GM18909 (cell line): ENCODE data around the gene NELFB.
"Not testable (repeated sequence)": the region's sequence is repeated elsewhere in the genome, so short reads cannot be mapped to it uniquely, and the experiment has no call there.

Source experiments
- ATAC-seq: cut with Tn5 transposase; IDR thresholded peaks from one replicate; pipeline ENCODE4 v1.9.1; 2021; ENCODE audit warnings: mild to moderate bottlenecking; ENCODE audit not compliant: unreplicated experiment, poor library complexity

NELFB gene

GRCh38 chr9:137245450-137246421 lies 9.4 kb upstream of the NELFB start:
- no peak for ATAC-seq

GRCh38 chr9:137247135-137247915 lies 7.8 kb upstream of the NELFB start:
- ATAC-seq, result no peak

DNA sequence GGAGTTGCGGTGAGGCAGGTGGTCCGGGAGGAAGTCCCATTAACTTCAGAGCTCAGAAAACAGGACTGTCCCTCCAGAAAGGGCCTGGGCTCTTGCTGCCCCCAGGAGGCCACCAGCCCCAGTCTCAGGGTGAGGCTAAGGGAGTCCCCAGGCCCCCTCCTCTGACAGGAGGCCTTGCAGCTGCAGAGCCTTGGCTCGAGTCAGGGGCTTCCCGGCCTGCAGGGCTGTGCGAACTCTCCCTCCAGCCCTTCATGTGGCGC lies 7.3 kb upstream of the NELFB start:
- ATAC-seq, result no peak

GRCh38 chr9:137250329-137251193 lies 4.6 kb upstream of the NELFB start:
- no peak for ATAC-seq

DNA sequence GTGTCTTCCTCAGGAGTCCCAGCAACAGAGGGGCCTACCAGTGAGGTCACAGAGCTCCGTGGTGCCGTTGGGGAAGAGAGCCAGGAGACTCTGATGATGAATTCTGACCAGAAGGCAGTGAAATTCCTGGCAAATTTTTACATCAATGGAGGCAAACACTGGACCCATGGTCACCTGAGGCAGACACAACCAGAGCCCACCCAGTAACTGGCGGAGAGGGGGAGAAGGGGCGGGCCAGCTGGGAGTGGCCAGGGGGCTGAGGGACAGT lies 4.0 kb upstream of the NELFB start, which contains the start of gene STPG3:
Gene STPG3 (plus strand): TSS at position 93 of the 268 bp plus-strand sequence. CDS start 1 bp downstream, at position 94.
- ATAC-seq, result no peak

- no peak for ATAC-seq
Measured at GRCh38 chr9:137251490-137252268, 3.4 kb upstream of the NELFB start.

- no peak for ATAC-seq
Measured at GRCh38 chr9:137252555-137253506, 2.3 kb upstream of the NELFB start.

GRCh38 chr9:137253717-137254623 lies 1.2 kb upstream of the NELFB start:
- ATAC-seq, result no peak

DNA sequence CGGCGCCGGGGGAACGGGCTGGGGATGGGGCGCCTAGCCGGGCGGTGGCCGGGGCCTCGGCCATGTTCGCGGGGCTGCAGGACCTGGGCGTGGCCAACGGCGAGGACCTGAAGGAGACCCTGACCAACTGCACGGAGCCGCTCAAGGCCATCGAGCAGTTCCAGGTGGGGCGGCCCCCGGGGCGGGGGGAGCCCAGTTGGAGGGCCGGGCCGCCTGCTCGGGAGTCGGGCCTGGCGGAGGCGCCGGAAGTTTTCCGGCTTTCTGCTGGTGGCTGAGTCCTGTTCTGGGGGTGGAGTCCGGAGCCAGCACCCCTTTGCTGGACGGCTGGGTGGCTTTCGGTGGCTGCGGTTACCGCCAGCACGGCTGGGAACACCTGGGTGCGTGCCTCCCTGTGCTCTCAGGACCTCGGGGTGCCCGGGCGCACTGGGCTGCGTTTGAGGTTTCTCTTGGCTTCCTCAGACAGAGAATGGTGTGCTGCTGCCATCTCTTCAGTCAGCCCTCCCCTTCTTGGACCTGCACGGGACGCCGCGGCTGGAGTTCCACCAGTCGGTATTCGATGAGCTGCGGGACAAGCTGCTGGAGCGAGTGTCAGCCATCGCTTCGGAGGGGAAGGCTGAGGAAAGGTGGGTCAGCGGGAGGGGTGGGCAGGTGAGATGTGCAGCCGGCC lies 454 bp downstream of the NELFB start:
- ATAC-seq, result peak; percentile 33

DNA sequence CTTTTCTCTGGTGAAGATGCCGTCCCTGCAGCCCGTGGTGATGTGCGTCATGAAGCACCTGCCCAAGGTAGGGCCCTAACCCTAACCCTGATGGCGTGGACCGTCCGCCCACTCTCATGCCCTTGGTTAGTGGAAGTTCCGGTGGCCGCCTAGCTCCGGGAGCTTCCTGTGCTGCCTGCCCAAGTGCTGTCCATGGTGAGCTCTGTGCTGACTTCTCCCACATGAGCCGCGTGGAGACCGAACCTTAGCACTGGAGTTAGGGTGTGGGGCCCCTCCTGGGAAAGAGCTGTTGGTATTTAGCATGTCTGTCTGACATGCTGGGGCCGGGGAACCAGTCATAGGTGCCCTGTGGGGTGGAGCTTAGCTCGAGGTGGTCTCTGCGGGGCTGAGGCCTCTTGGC lies 1.2 kb downstream of the NELFB start:
- ATAC-seq, result no peak

GRCh38 chr9:137256856-137257255 lies 1.7 kb downstream of the NELFB start:
- no peak for ATAC-seq

GRCh38 chr9:137262173-137262908 lies 7.2 kb downstream of the NELFB start:
- ATAC-seq, result not testable (repeated sequence)

- no peak for ATAC-seq
Measured at GRCh38 chr9:137262909-137263285, 7.8 kb downstream of the NELFB start.

GRCh38 chr9:137263506-137263905 lies 8.4 kb downstream of the NELFB start:
- ATAC-seq, result no peak

DNA sequence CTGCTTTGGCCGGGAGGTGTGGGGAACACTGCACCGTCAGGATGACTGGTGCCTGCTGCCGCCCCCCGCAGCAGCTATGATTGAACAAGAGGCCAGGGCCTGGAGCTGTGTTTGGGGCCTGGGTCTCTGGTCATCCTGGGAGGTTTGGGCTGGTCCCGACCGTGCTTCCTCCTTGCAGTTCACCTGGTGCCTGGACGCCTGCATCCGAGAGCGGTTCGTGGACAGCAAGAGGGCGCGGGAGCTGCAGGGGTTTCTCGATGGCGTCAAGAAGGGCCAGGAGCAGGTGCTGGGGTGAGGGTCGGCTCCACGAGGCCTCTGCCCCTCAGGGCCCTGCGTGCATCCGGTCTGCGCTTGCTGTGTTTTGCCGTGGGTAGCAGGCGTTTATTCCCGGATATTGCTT lies 8.9 kb downstream of the NELFB start:
- no peak for ATAC-seq

DNA sequence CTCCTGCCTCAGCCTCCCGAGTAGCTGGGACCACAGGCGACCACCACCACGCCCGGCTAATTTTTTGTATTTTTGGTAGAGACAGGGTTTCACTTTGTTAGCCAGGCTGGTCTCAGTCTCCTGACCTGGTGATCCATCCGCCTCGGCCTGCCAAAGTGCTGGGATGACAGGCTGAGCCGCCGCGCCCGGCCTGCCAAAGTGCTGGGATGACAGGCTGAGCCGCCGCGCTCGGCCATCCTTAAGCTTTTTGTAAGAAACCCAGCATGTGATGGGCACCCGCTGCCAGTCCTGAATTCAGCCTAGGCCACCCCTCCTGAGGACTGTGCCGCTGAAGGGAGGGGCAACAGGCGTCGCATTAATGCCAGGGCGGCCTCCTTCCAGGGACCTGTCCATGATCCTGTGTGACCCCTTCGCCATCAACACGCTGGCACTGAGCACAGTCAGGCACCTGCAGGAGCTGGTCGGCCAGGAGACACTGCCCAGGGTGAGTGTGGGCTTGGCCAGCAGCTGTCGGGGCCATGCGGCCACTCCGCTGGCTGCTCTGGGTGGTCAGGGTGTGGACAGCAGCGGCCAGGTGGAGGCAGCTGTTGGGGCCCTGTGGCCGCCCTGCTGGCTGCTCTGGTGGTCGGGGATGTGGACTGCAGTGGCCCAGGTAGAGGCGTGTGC lies 10.5 kb downstream of the NELFB start:
- no peak for ATAC-seq
